SJCRH30 (cell line): ENCODE measurements around the gene CPPED1. TPM values are rescaled to one million over a fixed set of nuclear protein-coding genes. Genes with fewer than 3 reads are reported as not detected.
"Not testable (repeated sequence)": the region's sequence is repeated elsewhere in the genome, so short reads cannot be mapped to it uniquely, and the experiment has no call there.

Experiments
- DNase-seq, 2 experiments: peaks; one replicate each; pipeline ENCODE4 v3.0.0-alpha.2; 2015 to 2020
- H3K27ac ChIP-seq: fragments of 250-450 bp; sonication (Bioruptor Pico); 2 replicates; pipeline ENCODE4 v1.5.1; 2020; ENCODE audit warnings: mild to moderate bottlenecking, moderate library complexity
- H3K27me3 ChIP-seq: fragments of 250-450 bp; sonication (Bioruptor Pico); 2 replicates; pipeline ENCODE4 v1.5.1; 2020; ENCODE audit warnings: mild to moderate bottlenecking, moderate library complexity
- H3K36me3 ChIP-seq: fragments of 250-450 bp; sonication (Bioruptor Pico); 2 replicates; pipeline ENCODE4 v1.5.1; 2020; ENCODE audit warnings: mild to moderate bottlenecking, moderate library complexity
- H3K4me1 ChIP-seq: fragments of 250-450 bp; sonication (Bioruptor Pico); 2 replicates; pipeline ENCODE4 v1.5.1; 2020; ENCODE audit warnings: mild to moderate bottlenecking, moderate library complexity
- H3K4me3 ChIP-seq: fragments of 250-450 bp; sonication (Bioruptor Pico); 2 replicates; pipeline ENCODE4 v1.5.1; 2020; ENCODE audit warnings: mild to moderate bottlenecking, moderate library complexity
- H3K9me3 ChIP-seq: fragments of 250-450 bp; sonication (Bioruptor Pico); replicated peaks from 2 replicates; pipeline ENCODE4 v1.5.1; 2020; ENCODE audit warnings: mild to moderate bottlenecking, moderate library complexity
- total RNA-seq: library from RNA; depleted of rRNA; stranded (reverse); fragments of >200 nt; shearing (Covaris generic); gene quantifications from 2 replicates; pipeline ENCODE4 v1.2.3, GENCODE V29; 2014

Gene CPPED1
- total RNA-seq, 1 experiment from 2014 or later, result 5.2 TPM

- H3K9me3 ChIP-seq, DNase-seq, H3K4me1 ChIP-seq: not testable (repeated sequence)
These were observed 10.0 kb upstream of the CPPED1 start for GRCh38 chr16:12813734-12814133.

DNA sequence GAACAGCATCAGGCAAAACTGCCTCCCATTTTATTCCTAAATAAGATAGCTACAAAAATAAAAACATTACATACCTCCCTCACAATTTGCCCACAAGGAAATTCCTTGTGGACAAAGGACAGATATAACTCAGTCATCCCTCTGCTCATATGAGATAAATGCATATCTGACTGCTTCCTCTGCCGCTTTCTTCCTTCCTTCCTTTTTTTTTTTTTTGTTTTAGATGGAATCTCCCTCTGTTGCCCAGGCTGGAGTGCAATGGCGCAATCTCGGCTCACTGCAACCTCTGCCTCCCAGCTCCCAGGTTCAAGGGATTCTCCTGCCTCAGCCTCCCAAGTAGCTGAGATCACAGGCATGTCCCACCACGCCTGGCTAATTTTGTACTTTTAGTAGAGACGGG lies 9.6 kb upstream of the CPPED1 start:
- not testable (repeated sequence) for H3K27ac ChIP-seq, H3K27me3 ChIP-seq, H3K36me3 ChIP-seq, H3K4me1 ChIP-seq, DNase-seq, H3K4me3 ChIP-seq, H3K9me3 ChIP-seq

More at GRCh38 chr16:12813734-12814133, 10.0 kb upstream of the CPPED1 start:
- H3K4me3 ChIP-seq, H3K36me3 ChIP-seq, H3K27me3 ChIP-seq, H3K27ac ChIP-seq: not testable (repeated sequence)

GRCh38 chr16:12811441-12812383 lies 8.0 kb upstream of the CPPED1 start:
- DNase-seq, result no peak
- Histone ChIP-seq H3K36me3 (no peaks in the 10 kb centered on the region), H3K9me3 (no peaks in the 10 kb centered on the region)

GRCh38 chr16:12805066-12805465 lies 1.4 kb upstream of the CPPED1 start:
- Histone ChIP-seq H3K9me3 (no peaks in the 10 kb centered on the region), H3K27me3 (no peaks in the 10 kb centered on the region), H3K4me1 (no peaks in the 10 kb centered on the region), H3K4me3 (no peak overlapping the region), H3K27ac (no peak overlapping the region), H3K36me3 (no peaks in the 10 kb centered on the region)
- no peak for DNase-seq

More at GRCh38 chr16:12811441-12812383, 8.0 kb upstream of the CPPED1 start:
- no peaks in the 10 kb centered on the region for H3K27me3 ChIP-seq
- no peaks in the 10 kb centered on the region; the same call in 1 of the 2 replicates for H3K4me1 ChIP-seq
- no peak overlapping the region for H3K27ac ChIP-seq
- no peak overlapping the region for H3K4me3 ChIP-seq

DNA sequence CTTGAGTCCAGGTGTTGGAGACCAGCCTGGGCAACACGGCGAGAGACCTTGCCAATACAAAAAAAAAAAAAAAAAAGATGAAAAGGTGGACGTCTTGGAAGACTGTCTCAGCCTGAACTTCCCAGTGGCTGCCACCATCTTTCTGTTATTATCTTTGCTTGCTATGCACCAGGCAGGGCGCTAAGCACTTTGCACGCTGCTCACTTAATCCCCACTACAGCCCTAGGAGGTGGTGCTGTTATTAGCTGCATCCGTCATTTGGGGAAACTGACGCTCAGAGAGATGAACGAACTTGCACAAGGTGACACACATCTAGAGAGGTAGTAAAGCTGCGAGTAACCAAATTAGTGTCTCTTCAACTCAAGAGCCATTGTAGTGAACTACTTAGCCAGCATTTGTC lies 708 bp upstream of the CPPED1 start:
- no peaks in the 10 kb centered on the region for H3K4me1 ChIP-seq
- H3K27me3 ChIP-seq, result no peaks in the 10 kb centered on the region
- H3K27ac ChIP-seq, result no peak overlapping the region
- no peaks in the 10 kb centered on the region for H3K36me3 ChIP-seq
- no peak for DNase-seq
- H3K4me3 ChIP-seq, result no peak overlapping the region
- H3K9me3 ChIP-seq, result no peaks in the 10 kb centered on the region

DNA sequence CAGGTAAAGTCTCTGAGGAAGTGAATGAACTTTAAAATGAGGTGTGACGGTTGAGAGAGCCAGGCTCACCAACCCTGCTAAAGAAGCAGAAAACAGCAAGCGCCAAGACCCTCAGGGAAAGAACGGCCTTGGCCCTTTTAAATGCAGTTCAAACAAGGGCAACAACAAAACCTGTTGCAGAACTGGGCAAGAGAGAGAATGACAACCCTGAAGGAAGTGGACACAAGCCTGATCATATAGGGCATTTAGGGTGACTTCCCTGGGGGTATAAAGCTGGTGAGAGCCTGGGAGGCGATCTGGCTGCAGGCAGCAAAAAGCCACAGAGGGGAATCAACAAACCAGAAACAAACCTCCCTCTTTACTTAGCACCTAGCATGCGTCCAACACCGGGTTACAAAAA lies 1.0 kb downstream of the CPPED1 start:
- Histone ChIP-seq H3K27me3 (no peaks in the 10 kb centered on the region), H3K4me3 (peak overlapping the region; percentile 64), H3K36me3 (no peaks in the 10 kb centered on the region), H3K9me3 (no peaks in the 10 kb centered on the region), H3K4me1 (no peaks in the 10 kb centered on the region), H3K27ac (no peak overlapping the region)
- no peak for DNase-seq

DNA sequence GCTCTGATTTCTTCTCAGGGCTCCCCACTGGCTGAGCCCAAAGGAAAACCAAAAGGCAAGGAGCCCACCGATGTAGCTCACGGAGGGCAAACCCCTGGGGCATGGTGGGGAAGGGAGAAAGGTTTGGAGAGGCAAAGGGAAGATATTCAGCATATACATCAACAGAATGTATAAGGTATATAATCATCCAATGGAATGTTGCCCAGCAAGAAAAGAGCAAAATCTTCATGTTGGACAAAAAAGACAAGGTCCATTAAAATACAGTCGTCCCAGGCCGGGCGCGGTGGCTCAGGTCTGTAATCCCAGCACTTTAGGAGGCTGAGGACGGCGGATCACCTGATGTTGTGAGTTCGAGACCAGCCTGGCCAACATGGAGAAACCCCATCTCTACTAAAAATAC lies 1.6 kb downstream of the CPPED1 start:
- no peak overlapping the region for H3K27ac ChIP-seq

DNA sequence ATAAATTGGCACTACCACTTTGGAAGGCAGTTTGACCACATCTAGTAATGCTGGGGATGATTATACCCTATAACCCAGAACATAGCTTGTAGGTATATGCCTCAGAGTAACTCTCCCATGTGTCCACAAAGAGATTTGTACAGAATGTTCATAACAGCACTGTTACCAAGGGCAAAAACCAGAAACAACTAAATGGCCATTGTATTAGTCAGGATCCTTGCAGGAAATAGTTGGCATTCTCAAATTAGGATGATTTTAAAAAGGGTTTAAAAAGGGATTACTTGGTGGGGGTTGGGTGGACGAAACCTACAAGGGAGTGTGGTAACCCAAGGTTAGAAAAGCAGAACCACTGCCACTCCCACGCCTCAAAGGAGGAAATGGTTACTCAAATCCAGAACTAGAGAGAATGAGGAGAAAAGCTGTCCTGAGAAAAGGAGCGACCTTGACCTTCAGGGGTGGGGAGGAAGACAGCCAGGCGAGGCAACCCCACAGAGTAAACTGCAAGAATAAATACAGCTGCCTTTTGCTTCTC lies 2.1 kb downstream of the CPPED1 start:
- H3K27ac ChIP-seq, result no peak overlapping the region
- DNase-seq, result no peak

More for the DNA sequence above, 1.6 kb downstream of the CPPED1 start:
- Histone ChIP-seq H3K36me3 (no peaks in the 10 kb centered on the region), H3K27me3 (no peaks in the 10 kb centered on the region), H3K9me3 (no peaks in the 10 kb centered on the region), H3K4me1 (no peaks in the 10 kb centered on the region), H3K4me3 (no peak overlapping the region)
- DNase-seq, result no peak

GRCh38 chr16:12800817-12801216 lies 2.9 kb downstream of the CPPED1 start:
- H3K27ac ChIP-seq, result no peak overlapping the region

More for the DNA sequence above, 2.1 kb downstream of the CPPED1 start:
- H3K9me3 ChIP-seq, result no peaks in the 10 kb centered on the region
- H3K4me3 ChIP-seq, result no peak overlapping the region
- H3K4me1 ChIP-seq, result no peaks in the 10 kb centered on the region
- H3K27me3 ChIP-seq, result no peaks in the 10 kb centered on the region
- no peaks in the 10 kb centered on the region for H3K36me3 ChIP-seq

GRCh38 chr16:12799996-12800395 lies 3.7 kb downstream of the CPPED1 start:
- DNase-seq, H3K9me3 ChIP-seq, H3K4me3 ChIP-seq, H3K27me3 ChIP-seq, H3K36me3 ChIP-seq, H3K27ac ChIP-seq, H3K4me1 ChIP-seq: not testable (repeated sequence)

More at GRCh38 chr16:12800817-12801216, 2.9 kb downstream of the CPPED1 start:
- no peaks in the 10 kb centered on the region for H3K36me3 ChIP-seq
- no peaks in the 10 kb centered on the region for H3K27me3 ChIP-seq
- H3K9me3 ChIP-seq, result no peaks in the 10 kb centered on the region
- H3K4me1 ChIP-seq, result no peaks in the 10 kb centered on the region
- H3K4me3 ChIP-seq, result no peak overlapping the region
- DNase-seq, result no peak

DNA sequence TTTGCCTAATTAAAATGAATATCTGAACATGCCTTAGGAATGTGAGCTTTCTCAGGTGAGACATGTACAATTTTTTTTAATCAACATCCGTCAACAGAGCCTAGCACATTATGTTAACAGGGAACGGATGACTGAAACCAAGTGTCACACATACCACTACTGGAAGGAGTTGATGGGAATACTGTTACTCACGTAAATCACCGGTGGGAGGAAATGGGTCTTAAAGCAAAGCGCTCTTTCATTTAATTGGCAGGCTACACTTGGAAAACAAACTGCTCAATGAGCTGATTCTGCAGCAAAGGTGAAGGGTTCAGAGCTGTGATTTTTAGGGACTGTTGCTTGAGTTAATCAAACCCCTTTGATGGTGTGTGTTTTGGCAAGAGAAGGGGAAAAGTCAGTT lies 4.8 kb downstream of the CPPED1 start:
- H3K27ac ChIP-seq, result no peak overlapping the region
- H3K27me3 ChIP-seq, result no peaks in the 10 kb centered on the region
- H3K4me3 ChIP-seq, result no peak overlapping the region
- H3K36me3 ChIP-seq, result no peaks in the 10 kb centered on the region
- no peaks in the 10 kb centered on the region for H3K9me3 ChIP-seq
- H3K4me1 ChIP-seq, result no peaks in the 10 kb centered on the region
- DNase-seq, result no peak

- no peaks in the 10 kb centered on the region for H3K36me3 ChIP-seq
- H3K4me3 ChIP-seq, result no peak overlapping the region
- no peaks in the 10 kb centered on the region for H3K9me3 ChIP-seq
- H3K4me1 ChIP-seq, result no peaks in the 10 kb centered on the region
- H3K27ac ChIP-seq, result no peak overlapping the region
- H3K27me3 ChIP-seq, result no peaks in the 10 kb centered on the region
- no peak for DNase-seq
These were observed 5.5 kb downstream of the CPPED1 start for GRCh38 chr16:12798171-12798570.

GRCh38 chr16:12796498-12796897 lies 7.2 kb downstream of the CPPED1 start:
- Histone ChIP-seq H3K36me3 (no peaks in the 10 kb centered on the region), H3K4me1 (no peaks in the 10 kb centered on the region), H3K27ac (no peak overlapping the region), H3K9me3 (no peaks in the 10 kb centered on the region), H3K4me3 (no peak overlapping the region), H3K27me3 (no peaks in the 10 kb centered on the region)
- DNase-seq, result no peak

- no peak for DNase-seq
These were observed 8.9 kb downstream of the CPPED1 start for GRCh38 chr16:12794486-12795387.

DNA sequence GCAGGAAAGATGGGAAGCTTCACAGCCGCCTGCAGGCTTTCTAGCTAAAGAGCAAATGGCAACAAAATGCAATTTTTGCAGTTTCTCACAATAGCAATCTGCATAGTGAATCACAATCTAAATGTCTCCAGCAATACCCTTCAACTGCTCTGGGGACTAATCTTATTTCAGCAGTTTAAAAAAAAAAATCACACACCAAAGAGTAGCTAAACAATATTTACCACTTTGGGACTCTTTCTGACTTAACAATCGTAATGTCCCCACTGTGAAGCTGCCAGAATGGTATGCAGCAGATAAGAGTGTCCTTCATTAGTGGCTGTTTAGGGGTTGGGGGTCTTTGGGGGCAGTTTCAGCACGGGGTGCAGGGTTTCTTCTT lies 9.8 kb downstream of the CPPED1 start:
- H3K36me3 ChIP-seq, result no peaks in the 10 kb centered on the region
- no peaks in the 10 kb centered on the region for H3K9me3 ChIP-seq
- no peaks in the 10 kb centered on the region for H3K4me1 ChIP-seq
- H3K4me3 ChIP-seq, result no peak overlapping the region
- H3K27ac ChIP-seq, result no peak overlapping the region
- no peaks in the 10 kb centered on the region for H3K27me3 ChIP-seq
- no peak for DNase-seq

More at GRCh38 chr16:12794486-12795387, 8.9 kb downstream of the CPPED1 start:
- Histone ChIP-seq H3K27ac (no peak overlapping the region), H3K27me3 (no peaks in the 10 kb centered on the region), H3K4me3 (no peak overlapping the region), H3K36me3 (no peaks in the 10 kb centered on the region), H3K4me1 (no peaks in the 10 kb centered on the region), H3K9me3 (no peaks in the 10 kb centered on the region)
